NCI-H82 treated with DMSO at 0.1 percent for 48 hours (cell line): Measurements from ENCODE around the gene PROSER3.
"Not testable (repeated sequence)": the region's sequence is repeated elsewhere in the genome, so short reads cannot be mapped to it uniquely, and the experiment has no call there.

ENCODE experiments used
- DNase-seq: peaks from one replicate; lab custom pipeline; 2025; ENCODE audit not compliant: unreplicated experiment; lab: John Stamatoyannopoulos, UW

The PROSER3 gene

GRCh38 chr19:35722461-35722860 lies 35.5 kb upstream of the PROSER3 start:
- DNase-seq, result no peak

- DNase-seq, result no peak
These were observed 35.1 kb upstream of the PROSER3 start for GRCh38 chr19:35722897-35723296.

GRCh38 chr19:35723671-35724070 lies 34.3 kb upstream of the PROSER3 start:
- no peak for DNase-seq

GRCh38 chr19:35724132-35724531 lies 33.8 kb upstream of the PROSER3 start:
- not testable (repeated sequence) for DNase-seq

GRCh38 chr19:35724560-35724959 lies 33.4 kb upstream of the PROSER3 start:
- DNase-seq, result no peak

- no peak for DNase-seq
These were observed 32.6 kb upstream of the PROSER3 start for GRCh38 chr19:35725216-35725861.

- DNase-seq, result no peak
These were observed 30.7 kb upstream of the PROSER3 start for GRCh38 chr19:35727053-35727955.

- no peak for DNase-seq
These were observed 29.8 kb upstream of the PROSER3 start for GRCh38 chr19:35727956-35728706.

- no peak for DNase-seq
These were observed 29.0 kb upstream of the PROSER3 start for GRCh38 chr19:35729021-35729420.

- DNase-seq, result no peak
These were observed 28.2 kb upstream of the PROSER3 start for GRCh38 chr19:35729763-35730162.

- no peak for DNase-seq
These were observed 27.6 kb upstream of the PROSER3 start for GRCh38 chr19:35730326-35730725.

- DNase-seq, result no peak
These were observed 26.6 kb upstream of the PROSER3 start for GRCh38 chr19:35731353-35731752.

GRCh38 chr19:35731779-35732405 lies 26.1 kb upstream of the PROSER3 start:
- DNase-seq, result no peak

- DNase-seq, result no peak
These were observed 25.3 kb upstream of the PROSER3 start for GRCh38 chr19:35732540-35733179.

GRCh38 chr19:35733180-35734125 lies 24.5 kb upstream of the PROSER3 start:
- DNase-seq, result no peak

- no peak for DNase-seq
These were observed 23.7 kb upstream of the PROSER3 start for GRCh38 chr19:35734273-35734672.

- no peak for DNase-seq
These were observed 23.1 kb upstream of the PROSER3 start for GRCh38 chr19:35734889-35735288.

GRCh38 chr19:35736913-35737886 lies 20.8 kb upstream of the PROSER3 start:
- no peak for DNase-seq
